NCI-H2171 treated with DMSO at 0.1 percent for 48 hours (cell line): ENCODE data around the gene GPR39.

Source experiments
- DNase-seq: peaks from one replicate; lab custom pipeline; 2025; lab: John Stamatoyannopoulos, UW

Gene GPR39

DNA sequence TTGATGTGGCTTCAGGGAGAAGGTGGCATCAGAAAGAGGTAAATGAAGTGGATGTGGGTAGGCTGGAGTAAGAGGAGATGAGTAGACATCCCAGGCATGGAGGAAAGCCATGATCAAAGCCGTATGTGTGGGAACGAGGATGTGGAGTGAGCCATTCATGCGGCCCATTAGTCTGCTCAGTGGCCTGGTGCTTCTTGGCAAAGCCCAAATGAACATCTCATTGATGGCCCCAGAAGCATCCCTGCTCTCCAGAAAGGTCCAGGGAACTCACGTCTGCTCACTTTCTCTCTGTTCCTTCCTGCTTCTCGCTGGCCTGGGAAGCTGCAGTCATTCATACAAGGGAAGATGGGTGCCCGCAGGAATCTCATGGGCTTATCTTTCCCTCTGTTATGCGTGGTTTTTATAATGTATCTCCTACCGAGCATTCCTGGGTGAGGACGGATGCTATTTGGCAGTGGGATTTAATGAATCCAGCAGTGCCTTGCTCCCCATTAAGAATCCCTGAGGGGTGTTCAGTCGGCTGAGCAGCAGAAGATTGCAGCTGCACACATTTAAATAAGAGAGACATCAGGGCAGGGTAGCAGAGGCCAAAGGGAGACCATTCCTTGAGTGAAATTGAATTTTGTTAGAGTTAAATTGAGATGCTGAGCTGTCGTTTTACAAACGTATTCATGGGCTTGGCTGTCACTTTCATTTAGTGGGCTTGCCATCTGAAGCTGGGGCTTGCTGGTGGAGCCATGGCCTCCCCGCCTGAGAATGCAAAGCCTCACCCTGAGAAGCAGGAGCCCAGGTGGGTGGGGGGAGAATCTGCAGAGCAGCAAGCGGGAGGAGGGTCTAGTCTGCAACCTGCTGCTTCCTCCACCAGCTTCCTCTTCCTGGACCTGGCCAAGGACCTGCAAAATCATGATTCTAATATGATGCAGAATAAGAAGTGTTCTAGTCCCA lies 188.9 kb downstream of the GPR39 start:
- no peak for DNase-seq

DNA sequence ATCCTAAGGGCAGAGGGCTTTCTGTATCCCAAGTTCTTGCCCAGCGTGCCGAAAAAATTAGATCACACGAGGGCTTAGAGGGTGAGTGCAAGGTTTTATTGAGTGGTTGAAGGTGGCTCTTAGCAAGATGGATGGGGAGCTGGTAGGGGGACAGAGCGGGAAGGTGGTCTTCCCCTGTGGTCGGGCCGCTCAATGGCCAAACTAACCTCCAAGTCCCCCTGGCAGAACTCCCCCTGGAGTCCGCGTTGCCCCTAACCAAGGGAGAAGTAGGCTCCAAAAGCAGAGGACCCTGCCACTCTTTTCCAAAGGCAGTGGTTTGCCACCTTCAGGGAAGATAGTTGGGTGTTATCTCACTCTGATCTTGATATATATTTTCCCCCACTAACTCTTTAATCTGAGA lies 190.0 kb downstream of the GPR39 start:
- DNase-seq, result no peak

DNA sequence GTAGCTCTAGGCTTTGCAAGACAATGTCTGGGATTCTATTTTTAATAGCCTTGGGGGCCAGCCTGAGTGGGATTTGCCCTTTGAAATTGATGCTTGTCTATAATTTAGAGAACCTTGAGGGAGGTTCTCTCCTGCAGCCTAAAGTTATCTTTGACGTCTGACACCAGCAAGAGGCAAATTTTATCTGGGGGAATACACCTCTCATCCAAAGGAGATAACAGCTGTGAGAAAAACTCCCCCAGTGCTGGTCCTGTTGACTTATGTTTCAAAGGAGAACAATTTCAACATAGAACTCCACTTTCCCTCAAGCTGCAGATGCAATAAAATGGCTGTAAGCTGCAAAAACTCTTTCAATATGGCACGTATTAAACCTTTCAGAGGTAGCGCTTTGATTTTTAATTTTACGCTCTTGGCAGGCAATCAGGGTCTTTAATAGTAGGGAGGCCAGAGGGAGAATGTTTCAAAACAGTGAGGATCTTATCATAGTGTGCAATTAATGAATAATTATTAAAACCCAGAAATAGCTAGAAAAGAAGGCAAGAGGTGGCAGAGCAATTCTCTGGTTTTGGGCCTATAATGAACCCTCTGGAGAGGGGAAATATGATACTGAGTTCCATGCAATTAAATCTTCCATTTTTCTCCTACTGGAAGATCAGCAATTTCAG lies 191.0 kb downstream of the GPR39 start:
- no peak for DNase-seq

DNA sequence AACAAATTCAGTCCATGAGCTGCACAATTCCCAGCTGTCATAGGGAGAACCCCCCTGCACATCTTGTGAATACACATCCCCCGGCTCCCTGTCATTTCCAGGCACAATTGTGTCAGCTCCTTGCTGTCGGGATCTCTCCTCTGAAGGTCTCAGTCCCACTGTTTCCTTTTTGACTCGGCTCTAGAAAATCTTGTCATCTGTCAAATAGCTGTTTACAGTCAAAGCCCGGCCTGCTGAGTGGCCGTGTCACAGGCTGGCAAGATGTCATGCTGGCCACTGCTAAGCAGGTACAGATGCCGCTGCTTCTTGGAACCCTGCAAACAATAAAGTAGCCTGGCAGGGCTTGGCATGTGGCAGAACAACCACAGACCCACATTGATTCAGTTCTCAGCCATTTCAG lies 191.7 kb downstream of the GPR39 start:
- no peak for DNase-seq

DNA sequence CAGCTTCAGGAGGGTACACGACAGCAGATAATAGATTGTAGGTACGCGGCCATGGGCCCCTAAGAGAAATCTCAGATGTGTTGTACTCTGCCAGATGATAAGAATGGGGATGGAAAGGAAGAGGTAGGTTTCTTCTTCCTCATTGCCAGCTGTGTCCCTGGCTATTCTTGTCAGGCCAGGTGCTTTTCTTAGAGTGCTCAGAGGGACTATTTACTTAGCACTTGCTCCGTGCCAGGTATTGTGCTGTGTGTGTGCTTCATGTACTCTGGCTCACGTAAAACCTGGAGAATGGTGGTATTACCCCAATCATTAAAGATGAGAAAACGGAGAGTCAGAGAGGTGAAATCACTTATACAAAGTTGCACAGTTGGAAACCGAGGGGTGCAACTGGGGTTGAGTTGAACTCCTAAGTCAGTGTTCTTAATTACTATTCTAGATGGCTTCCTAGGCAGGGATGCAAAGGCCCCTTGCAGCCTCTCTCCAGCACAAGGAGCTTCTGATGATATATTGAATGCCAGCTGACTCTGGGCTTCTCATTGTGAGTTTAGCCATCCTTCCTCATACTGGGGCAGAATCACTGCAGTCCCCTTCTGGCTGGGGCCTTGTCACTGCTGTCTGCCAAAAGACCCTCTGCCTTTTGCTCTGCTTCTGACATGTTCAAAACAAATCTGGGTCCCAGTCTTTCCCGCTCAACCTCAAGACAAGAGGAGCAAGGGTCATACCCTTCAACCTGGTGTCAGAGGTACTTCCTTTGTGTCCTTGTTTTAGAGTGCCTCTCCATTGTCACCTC lies 192.7 kb downstream of the GPR39 start:
- DNase-seq, result no peak

DNA sequence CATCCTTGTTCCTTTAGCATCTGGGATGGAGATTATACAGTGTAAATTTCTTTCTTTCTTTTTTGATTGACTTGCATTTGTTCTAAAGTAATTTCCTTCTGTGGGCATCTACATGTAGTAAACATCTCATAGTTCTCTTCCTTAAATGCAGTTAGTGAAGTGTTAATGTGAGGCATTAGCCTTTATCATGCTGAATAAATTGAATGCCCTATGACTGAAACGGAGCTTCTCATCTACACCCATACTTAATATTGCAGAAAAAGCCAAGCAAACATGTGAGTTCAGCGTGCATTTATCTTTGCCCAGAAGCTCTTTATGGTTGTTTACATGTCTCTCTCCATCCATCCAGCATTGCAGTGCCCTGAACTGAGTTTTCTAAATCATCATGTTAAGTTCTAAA lies 195.1 kb downstream of the GPR39 start:
- no peak for DNase-seq

DNA sequence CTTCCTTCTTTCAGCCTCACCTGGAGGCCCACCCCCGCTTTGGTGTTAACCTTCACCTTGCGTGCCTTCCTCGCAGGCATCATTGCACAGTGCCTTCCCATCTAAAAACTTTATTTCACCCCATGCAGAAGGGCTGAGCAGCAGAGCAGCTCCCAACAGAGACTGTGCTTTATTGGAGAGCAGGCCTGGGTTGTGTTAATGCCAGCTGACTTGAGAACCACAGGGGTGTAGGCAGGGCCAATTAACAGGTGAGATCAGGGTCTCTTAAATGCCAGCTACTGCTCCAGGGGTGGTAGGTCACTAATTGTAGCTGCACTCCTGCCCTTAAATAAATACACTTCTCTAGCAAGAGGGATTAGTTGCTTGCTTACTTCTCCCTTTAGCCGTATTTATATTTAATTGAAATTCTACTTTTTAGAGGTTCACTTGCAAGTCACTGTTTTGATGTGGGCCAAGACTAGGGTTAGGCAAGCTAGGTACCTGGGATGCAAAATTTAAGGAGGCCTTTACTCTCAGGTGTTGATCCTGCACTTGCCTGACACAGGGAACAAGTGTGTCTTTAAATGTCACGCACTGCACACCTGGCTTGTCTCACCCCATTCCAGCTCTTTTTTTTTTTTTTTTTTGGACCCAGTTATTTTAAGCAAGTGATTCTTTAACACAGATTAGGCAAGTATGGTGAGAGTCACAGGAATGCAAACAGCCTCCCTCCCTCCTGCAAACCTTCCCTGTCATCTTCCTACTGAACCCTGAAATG lies 198.9 kb downstream of the GPR39 start:
- DNase-seq, result no peak

DNA sequence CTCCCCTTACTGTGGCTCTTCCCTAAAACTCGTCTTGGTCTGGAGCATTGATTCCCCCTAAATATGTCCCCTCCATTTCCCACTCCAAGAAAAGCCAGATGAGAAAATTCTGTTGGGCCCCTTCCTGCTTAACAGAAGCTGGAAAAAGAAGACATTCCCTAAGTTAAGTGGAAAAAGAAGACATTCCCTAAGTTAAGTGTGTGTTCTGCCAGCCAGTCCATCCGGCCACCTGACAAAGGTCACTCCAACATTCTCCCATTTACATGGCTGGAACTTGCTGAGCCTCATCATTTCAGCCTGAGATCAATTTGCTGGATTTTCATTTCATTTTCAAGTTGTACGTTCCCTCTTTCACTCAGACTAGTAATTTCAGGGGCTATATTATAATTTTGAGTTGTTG lies 201.4 kb downstream of the GPR39 start:
- DNase-seq, result no peak

DNA sequence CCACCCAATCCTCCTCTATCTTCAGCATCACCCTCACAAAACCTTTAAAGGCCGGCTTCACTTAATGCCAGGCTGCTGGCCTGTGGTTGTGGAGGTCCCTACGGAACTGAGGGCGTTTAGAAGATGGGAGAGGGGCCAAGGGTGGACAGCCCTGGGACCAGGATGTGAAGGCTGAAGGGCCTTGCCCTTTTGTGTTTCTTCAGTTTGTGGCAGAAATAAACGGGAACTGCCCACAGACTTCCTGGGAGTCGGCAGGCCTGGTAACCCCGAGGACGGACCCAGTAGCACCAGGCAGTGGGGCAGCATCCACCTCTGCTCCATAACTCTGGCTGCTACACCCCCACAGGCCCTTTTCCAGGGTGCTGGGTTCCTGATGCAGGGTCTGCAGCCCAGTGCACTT lies 202.1 kb downstream of the GPR39 start:
- DNase-seq, result no peak

DNA sequence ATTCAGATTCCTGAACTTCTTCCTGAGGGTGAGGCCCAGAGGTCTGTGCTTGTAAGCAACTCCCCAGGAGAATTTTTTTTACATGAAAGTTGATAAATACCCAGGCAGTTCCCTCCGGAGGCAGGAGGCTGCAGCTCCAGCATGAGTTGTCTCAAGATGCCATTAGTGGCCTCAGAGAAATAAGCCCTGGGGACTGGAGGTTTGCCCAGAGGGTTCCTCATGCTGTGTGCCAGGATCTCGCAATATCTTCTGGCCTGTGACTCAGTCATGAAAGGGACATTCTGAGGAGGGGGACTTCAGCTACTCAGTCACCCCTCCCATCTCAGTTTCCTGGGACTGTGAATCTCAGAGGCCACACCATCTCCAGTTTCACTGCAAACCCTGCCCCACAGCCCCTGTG lies 203.5 kb downstream of the GPR39 start:
- DNase-seq, result no peak

DNA sequence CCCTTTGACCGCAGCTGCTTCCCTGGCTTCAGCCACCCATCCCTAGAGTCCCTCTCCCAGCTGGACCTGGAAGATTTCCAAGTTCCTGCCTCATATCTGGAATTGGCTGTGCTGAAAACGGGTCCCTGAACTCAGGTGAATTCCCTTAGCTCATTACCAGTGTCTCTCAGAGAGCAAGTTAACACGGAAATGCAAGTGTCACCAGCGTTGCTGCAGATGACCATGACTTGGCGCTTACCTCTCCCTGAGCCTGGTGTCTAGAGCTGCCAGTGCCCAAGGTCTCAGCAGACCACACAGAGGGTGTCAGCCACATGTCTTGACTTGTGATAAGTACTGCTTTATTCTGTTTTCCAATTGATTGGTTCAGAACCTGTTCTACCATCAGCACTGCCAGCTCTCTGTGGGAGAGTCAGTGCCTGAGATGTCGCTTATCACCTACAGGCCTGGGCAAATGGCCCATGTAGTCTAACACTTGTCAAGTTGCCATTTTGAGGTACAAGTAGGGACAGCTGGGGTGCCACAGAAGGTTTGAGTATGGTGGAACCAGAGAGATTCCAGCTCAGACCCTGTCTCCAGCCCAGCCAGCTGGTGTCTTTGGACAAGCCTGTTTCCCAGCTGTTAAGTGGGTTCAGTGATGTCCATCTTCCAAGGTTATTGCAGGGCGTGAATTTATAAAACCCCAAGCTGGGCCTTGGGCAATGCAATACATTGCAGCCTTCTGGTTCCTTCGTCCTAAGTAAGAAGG lies 204.7 kb downstream of the GPR39 start:
- DNase-seq, result no peak

DNA sequence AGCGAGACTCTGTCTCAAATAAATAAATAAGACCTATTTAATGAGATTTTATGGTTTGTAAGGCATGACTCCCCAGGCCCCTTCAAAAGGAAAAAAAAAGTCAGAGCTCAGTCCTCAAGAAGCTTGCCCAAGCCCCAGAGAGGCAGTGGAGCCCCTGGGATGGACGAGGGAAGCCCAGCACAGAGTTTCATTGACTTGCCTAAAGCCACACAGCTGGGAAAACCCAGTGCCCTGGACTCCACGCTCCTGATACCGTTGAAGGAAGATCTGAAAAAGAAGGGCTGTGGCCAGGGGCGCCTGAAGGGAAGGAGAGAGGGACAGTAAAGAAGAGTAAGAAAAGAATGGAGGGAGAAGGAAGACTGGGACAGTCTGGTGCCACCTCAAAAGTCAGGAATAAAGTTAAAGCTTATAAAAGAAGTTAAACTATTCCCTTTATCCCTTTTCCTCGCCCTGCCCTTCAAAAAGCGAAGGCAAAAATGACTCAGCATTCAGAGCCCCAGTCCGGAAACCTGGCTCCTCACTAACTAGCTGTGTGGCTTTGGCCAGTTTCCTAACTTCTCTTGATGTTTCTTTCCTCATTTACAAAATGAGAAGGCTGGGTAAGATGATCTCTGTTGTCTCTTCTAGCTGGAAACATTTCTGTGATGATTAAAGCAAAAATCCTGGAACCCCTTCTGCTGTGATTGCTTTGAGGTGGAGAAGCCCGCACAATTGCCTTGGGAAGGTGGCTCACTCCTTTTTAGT lies 206.7 kb downstream of the GPR39 start:
- DNase-seq, result no peak

DNA sequence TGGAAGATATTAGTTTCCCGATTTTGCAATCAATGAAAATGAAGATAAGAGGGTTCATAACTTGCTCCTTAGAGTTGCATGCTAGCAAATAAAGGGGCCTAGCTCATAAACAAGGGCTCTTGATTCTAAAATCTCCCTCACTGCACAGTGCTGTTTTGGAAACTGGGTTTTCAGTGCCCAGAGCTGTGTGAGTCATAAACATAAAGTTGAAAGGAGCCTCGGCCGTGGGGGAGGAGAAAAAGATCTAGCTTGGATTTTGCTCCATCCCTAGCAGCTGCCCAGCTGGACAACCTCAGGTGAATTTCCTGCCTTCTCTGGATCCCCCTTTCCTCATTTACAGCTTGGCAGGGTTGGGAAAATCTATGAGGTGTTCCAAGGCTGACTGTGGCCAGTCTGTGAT lies 210.9 kb downstream of the GPR39 start:
- no peak for DNase-seq

DNA sequence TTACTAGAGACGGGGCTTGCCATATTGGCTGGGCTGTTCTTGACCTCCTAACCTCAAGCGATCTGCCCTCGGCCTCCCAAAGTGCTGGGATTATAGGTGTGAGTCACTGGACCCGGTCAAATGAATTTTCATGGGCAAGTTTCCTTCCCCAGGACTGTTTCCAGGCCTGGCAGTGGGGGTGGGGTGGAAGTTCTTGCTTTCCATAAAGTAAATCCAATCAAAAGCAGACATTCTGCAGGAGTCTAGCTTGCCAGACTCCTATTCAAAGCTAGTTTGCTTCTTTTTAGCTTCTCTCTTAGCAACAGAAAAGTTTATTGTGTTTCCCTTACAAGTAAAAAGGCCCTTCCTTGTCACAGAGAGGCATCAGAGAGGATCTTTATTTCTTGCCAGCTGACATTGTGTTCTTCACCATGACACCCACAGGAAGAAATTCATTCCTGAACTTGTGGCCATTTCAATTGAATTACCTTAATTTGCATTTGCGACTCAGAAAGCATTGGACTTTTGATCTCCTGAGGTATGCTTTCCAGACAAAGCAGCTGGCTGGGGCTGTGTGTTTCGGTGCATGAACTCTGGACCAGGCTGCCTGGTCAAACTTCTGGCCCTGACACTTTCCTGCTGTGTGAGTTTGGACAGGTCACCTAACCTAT lies 215.5 kb downstream of the GPR39 start:
- no peak for DNase-seq

DNA sequence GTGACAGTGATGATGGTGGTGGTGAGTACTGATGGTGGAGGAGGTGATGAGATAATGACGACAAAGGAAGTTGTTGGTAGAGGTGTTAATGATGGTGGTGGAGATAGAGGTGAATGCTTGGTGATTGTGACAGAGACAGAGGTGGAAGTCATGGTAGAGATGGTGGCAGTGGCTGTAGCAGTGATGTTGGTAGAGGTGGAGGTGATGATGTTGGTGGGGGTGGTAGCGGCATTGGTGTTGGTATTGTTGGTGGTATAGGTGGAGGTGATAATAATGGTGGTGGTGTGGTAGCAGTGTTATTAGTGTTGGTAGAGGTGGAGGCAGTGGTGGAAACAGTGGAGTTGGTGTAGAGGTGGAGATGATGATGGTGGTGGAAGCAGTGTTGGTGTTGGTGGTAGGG lies 217.0 kb downstream of the GPR39 start:
- DNase-seq, result no peak

DNA sequence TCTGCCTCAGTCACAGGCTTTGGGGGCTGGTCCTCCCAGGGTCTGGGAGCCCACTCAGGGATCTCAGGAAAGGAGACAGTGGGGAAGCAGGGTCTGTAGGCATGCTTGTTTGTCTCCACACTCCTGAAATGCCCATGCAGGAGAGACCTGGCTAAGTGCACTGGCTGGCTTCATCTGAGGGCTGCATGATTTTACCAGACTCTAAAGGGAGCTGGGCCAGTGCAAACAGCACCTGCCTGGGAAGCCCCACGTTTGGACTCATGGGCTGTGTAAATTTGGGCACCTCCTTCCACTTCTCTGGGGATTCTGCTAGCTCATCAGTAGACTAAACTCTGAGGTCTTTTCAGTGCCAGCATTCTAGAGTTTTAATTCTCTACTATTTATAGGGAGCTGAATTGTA lies 219.7 kb downstream of the GPR39 start:
- no peak for DNase-seq

DNA sequence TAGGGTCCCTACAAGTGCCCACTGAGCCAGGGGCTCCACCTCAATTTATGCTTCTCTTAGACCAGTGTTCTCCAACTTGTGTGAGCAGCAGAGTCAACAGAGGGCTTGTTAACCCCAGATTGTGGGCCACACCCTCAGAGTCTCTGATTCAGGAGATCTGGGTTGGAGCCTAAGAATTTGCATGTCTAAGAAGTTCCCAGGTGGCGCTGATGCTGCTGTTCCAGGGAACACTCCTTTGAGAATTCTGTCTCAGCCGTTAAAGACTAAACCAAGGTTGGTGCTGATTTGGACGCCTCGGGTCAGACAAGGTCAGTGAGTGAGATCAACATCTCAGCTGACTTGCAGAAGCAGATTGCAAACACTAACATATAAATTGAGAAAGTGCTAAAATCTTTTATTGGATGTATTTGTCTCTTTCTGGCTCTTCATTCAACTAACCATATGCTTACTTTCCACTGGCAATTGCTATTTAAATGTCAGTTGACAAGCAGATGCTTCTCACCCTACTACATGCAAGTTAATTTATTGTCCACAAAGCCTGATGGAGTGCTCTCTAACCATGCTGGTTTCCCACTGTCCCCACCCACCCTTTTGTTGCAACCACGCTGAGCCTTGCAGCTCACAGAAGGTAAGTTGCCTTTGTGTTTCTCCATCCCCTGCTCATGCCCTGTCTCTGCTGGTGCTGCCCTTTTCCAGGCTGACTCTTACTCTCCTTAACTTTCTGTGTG lies 221.9 kb downstream of the GPR39 start:
- DNase-seq, result no peak

DNA sequence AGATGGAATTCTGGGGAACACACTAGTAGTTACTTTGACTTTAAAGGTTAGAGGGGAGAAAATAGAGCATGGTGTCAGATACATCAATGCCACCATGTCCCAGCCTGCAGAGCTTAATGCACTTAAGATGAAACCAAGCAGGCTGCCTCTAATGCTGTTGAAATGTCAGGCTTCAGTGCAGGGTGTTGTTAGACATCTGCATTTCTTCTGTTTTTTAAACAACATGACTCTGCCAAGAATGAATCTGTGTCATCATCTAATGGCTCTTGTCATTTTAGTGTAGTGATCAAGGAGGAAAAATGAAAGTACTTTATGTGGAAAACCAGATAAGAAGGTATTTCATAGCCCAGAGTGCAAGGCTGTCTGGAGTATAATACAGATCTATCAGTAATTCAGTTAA lies 223.5 kb downstream of the GPR39 start:
- no peak for DNase-seq

DNA sequence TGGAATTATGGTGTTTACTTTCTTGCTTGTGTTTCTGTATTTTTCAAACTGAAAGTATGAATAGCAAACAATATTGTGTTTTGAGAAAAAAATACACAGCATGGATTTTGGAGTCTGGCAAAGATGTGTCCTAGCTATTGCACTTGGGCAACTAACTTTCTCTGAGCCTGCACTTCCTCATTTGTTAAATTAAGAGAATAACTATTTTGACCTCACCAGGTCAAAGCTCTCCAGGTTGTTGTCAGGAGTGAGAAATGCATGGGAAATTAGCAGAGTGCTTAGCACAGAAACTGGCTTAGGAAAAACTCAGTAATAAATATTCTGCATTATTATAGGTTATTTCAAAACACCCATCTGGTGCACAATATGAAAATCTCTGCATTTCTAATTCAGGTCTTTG lies 225.2 kb downstream of the GPR39 start:
- DNase-seq, result no peak
